HL-60 (cell line): ENCODE data around the gene PRDM16.

ENCODE experiments used
- DNase-seq, 2 experiments: peaks; one replicate each; pipeline ENCODE4 v3.0.0-alpha.2; 2010 to 2020; ENCODE audit warnings: low read depth in 1 of 2, low spot score in 1 of 2
- H3K27ac ChIP-seq: fragments of 250-450 bp; sonication (Bioruptor Pico); replicated peaks from 2 replicates; pipeline ENCODE4 v1.5.1; 2020; ENCODE audit warnings: mild to moderate bottlenecking, moderate library complexity
- H3K27me3 ChIP-seq: fragments of 250-450 bp; sonication (Bioruptor Pico); 2 replicates; pipeline ENCODE4 v1.5.1; 2021; ENCODE audit warnings: mild to moderate bottlenecking, moderate library complexity; ENCODE audit not compliant: insufficient read depth, poor library complexity, severe bottlenecking
- H3K4me3 ChIP-seq: replicated peaks from 2 replicates; pipeline ENCODE4 v1.5.1; 2011; ENCODE audit warnings: mild to moderate bottlenecking, control low read depth, low read length; ENCODE audit not compliant: insufficient read depth
- GABPA ChIP-seq: IDR thresholded peaks from 2 replicates; pipeline ENCODE4 v1.6.1; 2012; ENCODE audit warnings: low read depth
- POLR2AphosphoS5 ChIP-seq: IDR thresholded peaks from 2 replicates; pipeline ENCODE4 v1.6.1; 2012; ENCODE audit warnings: low read depth
- SPI1 ChIP-seq: IDR thresholded peaks from 2 replicates; pipeline ENCODE4 v1.6.1; 2012; ENCODE audit warnings: low read depth, mild to moderate bottlenecking, borderline replicate concordance
- TF ChIP-seq, protein P1 (sequence below): IDR thresholded peaks from one replicate; pipeline ENCODE4 v1.5.1; 2011; ENCODE audit warnings: low read length, control low read depth, inconsistent platforms; ENCODE audit not compliant: insufficient read depth
- TF ChIP-seq, protein P2 (sequence below): IDR thresholded peaks from 2 replicates; pipeline ENCODE4 v1.6.1; 2012; ENCODE audit warnings: low read depth; ENCODE audit not compliant: insufficient replicate concordance

The PRDM16 gene

DNA sequence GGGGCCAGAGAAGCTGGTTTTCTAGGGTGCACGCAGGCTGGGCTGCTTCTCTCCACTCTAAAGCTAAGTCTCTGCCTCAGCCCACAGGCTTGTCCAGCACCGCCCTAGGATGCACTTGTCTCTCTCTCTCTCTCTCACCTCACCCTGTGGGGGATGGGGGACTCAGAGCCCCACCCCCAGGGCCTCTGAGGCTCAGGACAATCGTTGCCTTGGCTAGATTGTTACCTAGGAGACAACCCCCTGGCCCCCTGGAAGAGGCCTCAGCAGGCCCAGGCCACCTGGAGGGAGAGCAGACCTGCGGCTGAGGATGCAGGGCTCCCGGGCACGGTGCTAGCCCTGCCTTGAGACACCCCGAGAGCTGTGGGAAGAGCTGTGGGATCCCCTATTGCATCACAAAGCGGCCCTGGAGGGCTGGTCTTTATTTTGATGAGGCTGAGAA, 47.8 kb upstream of the PRDM16 start, which contains the start of gene ACTRT2:
Gene ACTRT2, plus strand, starts transcription at position 235 of the 439 bp plus-strand sequence. CDS start 220 bp downstream, outside the sequence.
- Histone ChIP-seq H3K27ac (no peak within 1 kb of the TSS), H3K4me3 (no peak within 1 kb of the TSS), H3K27me3 (no peaks in the 10 kb centered on the region)
- TF ChIP-seq, protein P1, sequence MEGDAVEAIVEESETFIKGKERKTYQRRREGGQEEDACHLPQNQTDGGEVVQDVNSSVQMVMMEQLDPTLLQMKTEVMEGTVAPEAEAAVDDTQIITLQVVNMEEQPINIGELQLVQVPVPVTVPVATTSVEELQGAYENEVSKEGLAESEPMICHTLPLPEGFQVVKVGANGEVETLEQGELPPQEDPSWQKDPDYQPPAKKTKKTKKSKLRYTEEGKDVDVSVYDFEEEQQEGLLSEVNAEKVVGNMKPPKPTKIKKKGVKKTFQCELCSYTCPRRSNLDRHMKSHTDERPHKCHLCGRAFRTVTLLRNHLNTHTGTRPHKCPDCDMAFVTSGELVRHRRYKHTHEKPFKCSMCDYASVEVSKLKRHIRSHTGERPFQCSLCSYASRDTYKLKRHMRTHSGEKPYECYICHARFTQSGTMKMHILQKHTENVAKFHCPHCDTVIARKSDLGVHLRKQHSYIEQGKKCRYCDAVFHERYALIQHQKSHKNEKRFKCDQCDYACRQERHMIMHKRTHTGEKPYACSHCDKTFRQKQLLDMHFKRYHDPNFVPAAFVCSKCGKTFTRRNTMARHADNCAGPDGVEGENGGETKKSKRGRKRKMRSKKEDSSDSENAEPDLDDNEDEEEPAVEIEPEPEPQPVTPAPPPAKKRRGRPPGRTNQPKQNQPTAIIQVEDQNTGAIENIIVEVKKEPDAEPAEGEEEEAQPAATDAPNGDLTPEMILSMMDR: no peak
- TF ChIP-seq, protein P2, sequence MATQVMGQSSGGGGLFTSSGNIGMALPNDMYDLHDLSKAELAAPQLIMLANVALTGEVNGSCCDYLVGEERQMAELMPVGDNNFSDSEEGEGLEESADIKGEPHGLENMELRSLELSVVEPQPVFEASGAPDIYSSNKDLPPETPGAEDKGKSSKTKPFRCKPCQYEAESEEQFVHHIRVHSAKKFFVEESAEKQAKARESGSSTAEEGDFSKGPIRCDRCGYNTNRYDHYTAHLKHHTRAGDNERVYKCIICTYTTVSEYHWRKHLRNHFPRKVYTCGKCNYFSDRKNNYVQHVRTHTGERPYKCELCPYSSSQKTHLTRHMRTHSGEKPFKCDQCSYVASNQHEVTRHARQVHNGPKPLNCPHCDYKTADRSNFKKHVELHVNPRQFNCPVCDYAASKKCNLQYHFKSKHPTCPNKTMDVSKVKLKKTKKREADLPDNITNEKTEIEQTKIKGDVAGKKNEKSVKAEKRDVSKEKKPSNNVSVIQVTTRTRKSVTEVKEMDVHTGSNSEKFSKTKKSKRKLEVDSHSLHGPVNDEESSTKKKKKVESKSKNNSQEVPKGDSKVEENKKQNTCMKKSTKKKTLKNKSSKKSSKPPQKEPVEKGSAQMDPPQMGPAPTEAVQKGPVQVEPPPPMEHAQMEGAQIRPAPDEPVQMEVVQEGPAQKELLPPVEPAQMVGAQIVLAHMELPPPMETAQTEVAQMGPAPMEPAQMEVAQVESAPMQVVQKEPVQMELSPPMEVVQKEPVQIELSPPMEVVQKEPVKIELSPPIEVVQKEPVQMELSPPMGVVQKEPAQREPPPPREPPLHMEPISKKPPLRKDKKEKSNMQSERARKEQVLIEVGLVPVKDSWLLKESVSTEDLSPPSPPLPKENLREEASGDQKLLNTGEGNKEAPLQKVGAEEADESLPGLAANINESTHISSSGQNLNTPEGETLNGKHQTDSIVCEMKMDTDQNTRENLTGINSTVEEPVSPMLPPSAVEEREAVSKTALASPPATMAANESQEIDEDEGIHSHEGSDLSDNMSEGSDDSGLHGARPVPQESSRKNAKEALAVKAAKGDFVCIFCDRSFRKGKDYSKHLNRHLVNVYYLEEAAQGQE: no peak
- TF ChIP-seq SPI1: no peak
- TF ChIP-seq POLR2AphosphoS5: no peak
- TF ChIP-seq GABPA: no peak
- no peak for DNase-seq

DNA sequence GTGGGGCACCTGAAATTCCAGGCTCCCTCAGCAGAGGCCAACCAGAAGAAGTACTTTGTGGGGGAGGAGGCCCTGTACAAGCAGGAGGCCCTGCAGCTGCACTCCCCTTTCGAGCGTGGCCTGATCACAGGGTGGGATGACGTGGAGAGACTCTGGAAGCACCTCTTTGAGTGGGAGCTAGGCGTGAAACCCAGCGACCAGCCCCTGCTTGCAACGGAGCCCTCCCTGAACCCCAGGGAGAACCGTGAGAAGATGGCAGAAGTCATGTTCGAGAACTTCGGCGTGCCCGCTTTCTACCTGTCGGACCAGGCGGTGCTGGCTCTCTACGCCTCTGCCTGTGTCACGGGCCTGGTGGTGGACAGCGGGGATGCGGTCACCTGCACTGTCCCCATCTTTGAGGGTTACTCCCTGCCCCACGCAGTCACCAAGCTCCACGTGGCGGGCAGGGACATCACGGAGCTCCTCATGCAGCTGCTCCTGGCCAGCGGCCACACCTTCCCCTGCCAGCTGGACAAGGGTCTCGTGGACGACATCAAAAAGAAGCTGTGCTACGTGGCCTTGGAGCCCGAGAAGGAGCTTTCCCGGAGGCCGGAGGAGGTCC, 47.1 kb upstream of the PRDM16 start:
- Histone ChIP-seq H3K4me3 (no peak overlapping the region), H3K27me3 (no peaks in the 10 kb centered on the region), H3K27ac (no peak overlapping the region)
- no peak for DNase-seq
- TF ChIP-seq, protein P2: no peak
- TF ChIP-seq POLR2AphosphoS5: no peak
- no peak for TF ChIP-seq GABPA
- no peak for TF ChIP-seq SPI1
- TF ChIP-seq, protein P1: no peak

DNA sequence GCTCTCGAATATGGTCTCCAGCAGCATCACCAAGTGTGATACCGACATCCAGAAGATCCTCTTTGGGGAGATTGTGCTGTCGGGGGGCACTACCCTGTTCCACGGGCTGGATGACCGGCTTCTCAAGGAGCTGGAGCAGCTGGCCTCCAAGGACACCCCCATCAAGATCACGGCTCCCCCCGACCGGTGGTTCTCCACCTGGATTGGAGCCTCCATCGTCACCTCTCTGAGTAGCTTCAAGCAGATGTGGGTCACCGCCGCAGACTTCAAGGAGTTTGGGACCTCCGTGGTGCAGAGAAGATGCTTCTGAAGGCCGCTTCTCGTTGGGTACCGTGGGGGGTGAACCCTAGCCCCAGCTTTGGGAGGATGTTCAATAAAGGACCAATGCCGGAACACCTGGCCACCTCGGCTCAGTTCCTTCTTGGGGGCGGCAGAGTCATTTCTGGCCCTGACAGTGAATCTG, 46.5 kb upstream of the PRDM16 start:
- TF ChIP-seq SPI1 (no peak), POLR2AphosphoS5 (no peak), GABPA (no peak)
- TF ChIP-seq, protein P2: no peak
- TF ChIP-seq, protein P1: no peak
- no peak overlapping the region for H3K27ac ChIP-seq
- no peak overlapping the region for H3K4me3 ChIP-seq
- H3K27me3 ChIP-seq: no peaks in the 10 kb centered on the region
- DNase-seq: no peak
